Transverse colon (tissue), 4 donors: ENCODE measurements around the gene MOCS1. TPM values are rescaled to one million over a fixed set of nuclear protein-coding genes. Genes with fewer than 3 reads are reported as not detected.

ENCODE experiments used
- DNase-seq: peaks from one replicate; pipeline ENCODE4 v3.0.0-alpha.2; 2019
- H3K27ac ChIP-seq, 4 donors: fragments of 200-600 bp; sonication (generic); 2 replicates each; pipeline ENCODE4 v1.5.1; 2016 to 2018; ENCODE audit warnings: inconsistent platforms in 4 of 4
- H3K27me3 ChIP-seq: fragments of 200-600 bp; sonication (generic); 2 replicates; pipeline ENCODE4 v1.5.1; 2017; ENCODE audit warnings: inconsistent platforms
- H3K36me3 ChIP-seq, 4 donors: fragments of 200-600 bp; sonication (generic); 2 replicates each; pipeline ENCODE4 v1.5.1; 2017 to 2019; ENCODE audit warnings: inconsistent platforms in 4 of 4
- H3K4me1 ChIP-seq, 4 donors: fragments of 200-600 bp; sonication (generic); 2 replicates each; pipeline ENCODE4 v1.5.1; 2017 to 2020; ENCODE audit warnings: inconsistent platforms in 4 of 4
- H3K4me3 ChIP-seq, 4 donors: fragments of 200-600 bp; sonication (generic); 1 replicate in 1 of 4; 2 replicates in 3 of 4; pipeline versions ENCODE4 v1.5.1 to v1.6.1; 2017 to 2019; ENCODE audit warnings: inconsistent platforms in 4 of 4
- H3K9me3 ChIP-seq, 2 donors: fragments of 200-600 bp; sonication (generic); 2 replicates each; pipeline ENCODE4 v1.5.1; 2017 to 2019; ENCODE audit warnings: inconsistent platforms in 2 of 2
- CTCF ChIP-seq, 5 experiments: fragments of 200-600 bp in 3 of 5; fragments of 450-650 bp in 2 of 5; sonication (generic) in 3 of 5; IDR thresholded peaks; 1 replicate in 2 of 5; 2 replicates in 3 of 5; pipeline ENCODE4 v1.5.1; 2016 to 2017; ENCODE audit warnings: antibody characterized with exemption in 5 of 5, inconsistent platforms in 3 of 5, mild to moderate bottlenecking in 2 of 5, moderate library complexity in 1 of 5
- EP300 ChIP-seq: sonication (generic); formaldehyde crosslinking; IDR thresholded peaks from one replicate; pipeline ENCODE4 v1.6.1; 2017; ENCODE audit warnings: antibody characterized with exemption, low read depth
- POLR2A ChIP-seq: fragments of 450-650 bp; IDR thresholded peaks from one replicate; pipeline ENCODE4 v1.6.1; 2016; ENCODE audit warnings: antibody characterized with exemption, mild to moderate bottlenecking, moderate library complexity
- POLR2AphosphoS5 ChIP-seq, 3 donors: sonication (generic); formaldehyde crosslinking; IDR thresholded peaks; one replicate each; pipeline ENCODE4 v1.6.1; 2016; ENCODE audit warnings: antibody characterized with exemption in 3 of 3
- WGBS, 2 donors: methylation state at CpG; one replicate each; pipeline ENCODE4 v1.1.5; 2018; ENCODE audit warnings: low coverage in 1 of 2; 5-methylcytosine and 5-hydroxymethylcytosine counted together
- in situ Hi-C, 4 donors: fragments of 200-750 bp; cut with MboI; loops; one replicate each; pipeline versions ENCODE4 v1.15.0 to v1.15.1; 2017; ENCODE audit warnings: low sequenced_read_pairs in 3 of 4, low pct_ligation_motif_present in 1 of 4, low pct_unique_long_range_greater_than_20kb in 1 of 4
- intact Hi-C: fragments of 100-400 bp; cut with DNase I; formaldehyde crosslinking; loops from one replicate; pipeline ENCODE4 v1.15.1; 2023; ENCODE audit warnings: low total_unique reads
- total RNA-seq, 4 donors: library from RNA; depleted of rRNA; stranded (reverse); fragments of >200 nt; gene quantifications; one replicate each; pipeline ENCODE4 v1.1.0, GENCODE V29; 2016

Gene MOCS1
- total RNA-seq, 4 donors from 2014 or later, result 20.6 to 58.3 (median 42.3) TPM

- TF ChIP-seq EP300 (no peak), POLR2A (no peak), CTCF (IDR thresholded peaks at IDR 0.05) (no peak), POLR2AphosphoS5 (IDR thresholded peaks at IDR 0.05) (no peak)
- in situ Hi-C loops, result no loop called here
- no peak overlapping the region for H3K27ac ChIP-seq
These were observed 17.5 kb upstream of the MOCS1 start for GRCh38 chr6:39951716-39952115.

GRCh38 chr6:39951191-39951590, 16.9 kb upstream of the MOCS1 start:
- intact Hi-C loops, result no loop called here
- Histone ChIP-seq H3K9me3 (no peaks in the 10 kb centered on the region), H3K4me1 (peaks cover 0 to 20% (median 13%) of the 10 kb centered on the region in 4 donors), H3K4me3 (no peak overlapping the region), H3K27ac (no peak overlapping the region), H3K36me3 (no peaks in the 10 kb centered on the region), H3K27me3 (no peaks in the 10 kb centered on the region)
- no peak for DNase-seq
- TF ChIP-seq CTCF (IDR thresholded peaks at IDR 0.05) (no peak), POLR2AphosphoS5 (IDR thresholded peaks at IDR 0.05) (no peak), POLR2A (no peak), EP300 (no peak)
- in situ Hi-C loops, result no loop called here
- 78 to 95% methylated on average over 4 to 5 of the region's 5 CpGs for WGBS, 2 donors

More at GRCh38 chr6:39951716-39952115, 17.5 kb upstream of the MOCS1 start:
- no peaks in the 10 kb centered on the region for H3K36me3 ChIP-seq
- intact Hi-C loops, result no loop called here
- no peak overlapping the region for H3K4me3 ChIP-seq
- WGBS, 2 donors, result 86 to 88% methylated on average over 1 of the region's 1 CpG
- no peaks in the 10 kb centered on the region for H3K9me3 ChIP-seq
- peaks cover 0 to 15% (median 10%) of the 10 kb centered on the region in 4 donors for H3K4me1 ChIP-seq
- no peak for DNase-seq
- no peaks in the 10 kb centered on the region for H3K27me3 ChIP-seq

GRCh38 chr6:39950125-39950720, 16.0 kb upstream of the MOCS1 start:
- H3K27me3 ChIP-seq, result no peaks in the 10 kb centered on the region
- no peaks in the 10 kb centered on the region for H3K9me3 ChIP-seq
- no peak overlapping the region for H3K4me3 ChIP-seq
- intact Hi-C loops, result no loop called here
- TF ChIP-seq CTCF (IDR thresholded peaks at IDR 0.05), result no peak
- TF ChIP-seq EP300, result no peak
- TF ChIP-seq POLR2A, result no peak
- TF ChIP-seq POLR2AphosphoS5 (IDR thresholded peaks at IDR 0.05), result no peak
- peaks cover 4 to 27% (median 17%) of the 10 kb centered on the region in 4 donors for H3K4me1 ChIP-seq
- H3K36me3 ChIP-seq, result no peaks in the 10 kb centered on the region
- no peak for DNase-seq
- H3K27ac ChIP-seq, result no peak overlapping the region
- in situ Hi-C loops, result no loop called here

- no peak overlapping the region for H3K4me3 ChIP-seq
- WGBS, 2 donors, result 51 to 71% methylated on average over 3 to 5 of the region's 5 CpGs
- intact Hi-C loops, result no loop called here
- no peak for TF ChIP-seq POLR2AphosphoS5 (IDR thresholded peaks at IDR 0.05)
- TF ChIP-seq CTCF (IDR thresholded peaks at IDR 0.05), result no peak
- no peak for TF ChIP-seq EP300
- TF ChIP-seq POLR2A, result no peak
- no peaks in the 10 kb centered on the region for H3K27me3 ChIP-seq
- no peaks in the 10 kb centered on the region for H3K9me3 ChIP-seq
- H3K27ac ChIP-seq, result peak overlapping the region in 3 of 4 donors; percentile 6 to 65 (median 58)
- no peak for DNase-seq
- no peaks in the 10 kb centered on the region for H3K36me3 ChIP-seq
- in situ Hi-C loops, result no loop called here
- H3K4me1 ChIP-seq, result peaks cover 9 to 45% (median 29%) of the 10 kb centered on the region in 4 donors
These were observed 14.0 kb upstream of the MOCS1 start for GRCh38 chr6:39948199-39948791.
